DND-41 (cell line): ENCODE measurements around the gene CALN1.
"Not testable (repeated sequence)": the region's sequence is repeated elsewhere in the genome, so short reads cannot be mapped to it uniquely, and the experiment has no call there.

Experiments
- ATAC-seq: fragments of 200-7000 bp; cut with Tn5 transposase; 3 replicates; pipeline ENCODE4 v1.9.1; 2021; ENCODE audit warnings: low read depth; ENCODE audit not compliant: insufficient read depth
- DNase-seq: peaks from one replicate; pipeline ENCODE4 v3.0.0-alpha.2; 2020
- H2AFZ ChIP-seq: 2 replicates; pipeline ENCODE4 v1.6.0; 2012; ENCODE audit warnings: low read depth, low read length
- H3K27ac ChIP-seq: 2 replicates; pipeline ENCODE4 v1.5.1; 2012; ENCODE audit warnings: low read length, inconsistent platforms
- H3K27me3 ChIP-seq: fragments of 200-600 bp; sonication (generic); 2 replicates; pipeline ENCODE4 v1.6.0; 2012; ENCODE audit warnings: low read length, mild to moderate bottlenecking, inconsistent platforms; ENCODE audit not compliant: insufficient read depth, poor library complexity
- H3K36me3 ChIP-seq: 2 replicates; pipeline ENCODE4 v1.5.1; 2012; ENCODE audit warnings: low read length, inconsistent platforms; ENCODE audit not compliant: insufficient read depth
- H3K4me1 ChIP-seq: 2 replicates; pipeline ENCODE4 v1.5.1; 2012; ENCODE audit warnings: mild to moderate bottlenecking, low read length; ENCODE audit not compliant: insufficient read depth
- H3K4me2 ChIP-seq: 2 replicates; pipeline ENCODE4 v1.6.0; 2012; ENCODE audit warnings: mild to moderate bottlenecking, moderate library complexity, low read length, inconsistent platforms; ENCODE audit not compliant: insufficient read depth
- H3K4me3 ChIP-seq, 2 experiments: fragments of 200-600 bp in 1 of 2; shearing (Covaris generic) in 1 of 2; 2 replicates each; pipeline ENCODE4 v1.5.1; 2012 to 2016; ENCODE audit warnings: inconsistent platforms in 2 of 2, low read length in 2 of 2, mild to moderate bottlenecking in 2 of 2, low read depth in 1 of 2, moderate library complexity in 1 of 2
- H3K79me2 ChIP-seq: 2 replicates; pipeline ENCODE4 v1.6.0; 2012; ENCODE audit warnings: low read length, inconsistent platforms; ENCODE audit not compliant: insufficient read depth
- H3K9ac ChIP-seq: 2 replicates; pipeline ENCODE4 v1.6.0; 2012; ENCODE audit warnings: low read depth, mild to moderate bottlenecking, inconsistent platforms, low read length, moderate library complexity
- H3K9me3 ChIP-seq: 2 replicates; pipeline ENCODE4 v1.5.1; 2012; ENCODE audit warnings: low read length, moderate library complexity, mild to moderate bottlenecking, inconsistent platforms; ENCODE audit not compliant: insufficient read depth, severe bottlenecking
- H4K20me1 ChIP-seq: 2 replicates; pipeline ENCODE4 v1.6.0; 2012; ENCODE audit warnings: low read length; ENCODE audit not compliant: insufficient read depth
- CTCF ChIP-seq: IDR thresholded peaks from 2 replicates; pipeline ENCODE4 v1.5.1; 2012; ENCODE audit warnings: borderline replicate concordance, low read length, moderate library complexity, mild to moderate bottlenecking; ENCODE audit not compliant: poor library complexity, severe bottlenecking; ENCODE audit errors: extremely low read depth
- EZH2 ChIP-seq: IDR thresholded peaks from 3 replicates; pipeline ENCODE4 v1.6.1; 2012; ENCODE audit warnings: borderline replicate concordance, low read depth, mild to moderate bottlenecking, moderate library complexity, low read length, inconsistent platforms; ENCODE audit not compliant: severe bottlenecking

The CALN1 gene

GRCh38 chr7:71740174-71740560 lies 672.0 kb downstream of the CALN1 start:
- no peak overlapping the region for H3K4me3 ChIP-seq
- DNase-seq (no peak), ATAC-seq (no peak)
- no peaks in the 10 kb centered on the region for H3K9me3 ChIP-seq
- H3K36me3 ChIP-seq, result no peaks in the 10 kb centered on the region
- no peak overlapping the region for H3K4me2 ChIP-seq
- no peak overlapping the region for H3K9ac ChIP-seq
- no peaks in the 10 kb centered on the region for H3K79me2 ChIP-seq
- no peak overlapping the region for H3K27ac ChIP-seq
- H4K20me1 ChIP-seq, result no peaks in the 10 kb centered on the region
- no peak for TF ChIP-seq EZH2
- TF ChIP-seq CTCF, result no peak
- H3K4me1 ChIP-seq, result no peaks in the 10 kb centered on the region
- no peaks in the 10 kb centered on the region for H3K27me3 ChIP-seq
- no peak overlapping the region for H2AFZ ChIP-seq

- TF ChIP-seq EZH2 (no peak), CTCF (no peak)
- DNase-seq, result no peak
- Histone ChIP-seq H3K27me3 (no peaks in the 10 kb centered on the region), H3K27ac (no peak overlapping the region), H3K4me3 (no peak overlapping the region), H3K4me2 (no peak overlapping the region), H4K20me1 (no peaks in the 10 kb centered on the region), H3K9me3 (no peaks in the 10 kb centered on the region), H3K9ac (no peak overlapping the region), H3K4me1 (no peaks in the 10 kb centered on the region), H3K79me2 (no peaks in the 10 kb centered on the region), H2AFZ (no peak overlapping the region; the same call in 1 of the 2 replicates), H3K36me3 (no peaks in the 10 kb centered on the region)
- no peak for ATAC-seq
Measured at GRCh38 chr7:71739520-71740173, 672.5 kb downstream of the CALN1 start.

GRCh38 chr7:71737931-71738540 lies 674.1 kb downstream of the CALN1 start:
- not testable (repeated sequence) for H3K27ac ChIP-seq, ATAC-seq, H3K9me3 ChIP-seq, H3K4me3 ChIP-seq, H3K4me2 ChIP-seq, H2AFZ ChIP-seq, H3K27me3 ChIP-seq, H3K9ac ChIP-seq, DNase-seq, H3K4me1 ChIP-seq, H3K79me2 ChIP-seq, H4K20me1 ChIP-seq, H3K36me3 ChIP-seq

- no peak overlapping the region for H3K27ac ChIP-seq
- H3K9me3 ChIP-seq, result no peaks in the 10 kb centered on the region
- TF ChIP-seq EZH2, result no peak
- peak; percentile 92 for TF ChIP-seq CTCF
- H2AFZ ChIP-seq, result 0 out of 2 replicates have a peak overlapping the region, but pooled peaks have one; percentile 0
- H3K36me3 ChIP-seq, result no peaks in the 10 kb centered on the region
- H3K27me3 ChIP-seq, result no peaks in the 10 kb centered on the region
- H3K4me1 ChIP-seq, result peaks cover 8% of the 10 kb centered on the region
- no peaks in the 10 kb centered on the region for H4K20me1 ChIP-seq
- H3K79me2 ChIP-seq, result no peaks in the 10 kb centered on the region
- ATAC-seq, result peak; percentile 76
- no peak overlapping the region for H3K4me3 ChIP-seq
- no peak overlapping the region for H3K9ac ChIP-seq
- peak; percentile 68 for DNase-seq
- no peak overlapping the region for H3K4me2 ChIP-seq
Measured at GRCh38 chr7:71735961-71736556, 676.1 kb downstream of the CALN1 start.
